Measurements from ENCODE around the gene FREM1. TPM values are rescaled to one million over a fixed set of nuclear protein-coding genes. Genes with fewer than 3 reads are reported as not detected.

FREM1 gene
- total and polyA plus RNA-seq, 2 donors (not counting 1 experiment from before 2014, with no cell fraction given), result not detected

DNA sequence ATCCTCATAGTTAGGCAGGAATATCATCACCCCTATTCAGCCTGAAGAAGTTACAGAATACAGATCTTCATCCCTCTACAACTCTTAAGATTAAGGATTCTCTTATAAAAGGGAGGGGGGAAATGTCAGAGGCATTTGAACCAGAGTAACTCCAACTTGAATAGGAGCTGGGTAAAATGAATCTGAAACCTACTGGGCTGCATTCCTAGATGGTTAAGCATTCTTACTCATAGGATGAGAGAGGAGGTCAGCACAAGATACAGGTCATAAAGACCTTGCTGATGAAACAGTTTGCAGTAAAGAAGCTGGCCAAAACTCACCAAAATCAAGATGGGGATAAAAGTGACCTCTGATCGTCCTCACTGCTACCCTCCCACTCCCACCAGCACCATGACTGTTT, 14.4 kb downstream of the FREM1 start:
- POLR2A ChIA-PET, result no interaction called here
- no peak overlapping the region for H2AFZ ChIP-seq (ENCODE audit: insufficient read depth, low read depth, low read length, poor library complexity, severe bottlenecking)

DNA sequence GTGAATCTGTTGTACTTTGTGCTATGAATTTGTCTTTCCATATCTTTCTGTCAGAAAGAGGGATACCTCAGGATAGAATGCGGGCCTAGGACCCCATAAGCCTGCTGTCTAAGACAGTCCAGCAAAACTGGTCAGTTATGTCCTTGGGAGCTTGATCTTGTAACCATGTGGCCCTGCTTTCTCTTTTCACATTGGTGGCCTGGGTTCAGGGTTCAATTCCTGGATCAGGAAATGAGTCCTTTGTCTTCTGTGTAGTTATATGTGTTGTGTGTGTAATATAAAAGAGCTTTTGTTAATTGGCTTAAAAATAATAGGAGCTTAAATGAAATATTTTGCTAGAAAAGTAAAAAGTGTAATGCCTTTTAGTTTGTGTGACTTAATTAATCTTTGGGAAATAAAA, 16.9 kb downstream of the FREM1 start:
- H3K27me3 Mint-ChIP-seq, result peaks cover 7% of the 10 kb centered on the region
- Histone ChIP-seq H3K4me1 (ENCODE audit: control insufficient read depth in 2 of 2, insufficient read depth in 2 of 2, low read length in 2 of 2) (no peaks in the 10 kb centered on the region), H3K79me2 (ENCODE audit: control insufficient read depth, insufficient read depth, low read length) (no peaks in the 10 kb centered on the region), H2AFZ (ENCODE audit: insufficient read depth, low read depth, low read length, poor library complexity, severe bottlenecking) (no peak overlapping the region), H3K27ac (ENCODE audit: low read length in 2 of 2) (no peak overlapping the region), H3K27me3 (replicated peaks in 1 of 4; ENCODE audit: control extremely low read depth in 1 of 4, control insufficient read depth in 3 of 4, insufficient read depth in 4 of 4, low read length in 3 of 4) (no peaks in the 10 kb centered on the region), H4K20me1 (ENCODE audit: control insufficient read depth, insufficient read depth, low read length, poor library complexity, severe bottlenecking) (no peaks in the 10 kb centered on the region), H3K9me3 (ENCODE audit: control extremely low read depth in 1 of 3, control insufficient read depth in 2 of 3, insufficient read depth in 1 of 3, low read length in 2 of 3) (no peaks in the 10 kb centered on the region), H3K9ac (ENCODE audit: low read length) (no peak overlapping the region), H3K4me3 (ENCODE audit: control extremely low read depth in 1 of 5, extremely low read depth in 1 of 5, insufficient read depth in 1 of 5, low read depth in 2 of 5, low read length in 4 of 5) (no peak overlapping the region), H3K4me2 (replicated peaks; ENCODE audit: low read depth, low read length, poor library complexity, severe bottlenecking) (no peak overlapping the region), H3K36me3 (replicated peaks in 1 of 2; ENCODE audit: control extremely low read depth in 1 of 2, control insufficient read depth in 1 of 2, extremely low read depth in 1 of 2, insufficient read depth in 2 of 2, low read length in 1 of 2) (no peaks in the 10 kb centered on the region)
- H3K9me3 Mint-ChIP-seq (ENCODE audit: insufficient read depth), result no peaks in the 10 kb centered on the region
- intact Hi-C loops (cut with micrococcal nuclease), result no loop called here
- H3K27ac Mint-ChIP-seq, result no peak overlapping the region
- TF ChIP-seq, protein P1, sequence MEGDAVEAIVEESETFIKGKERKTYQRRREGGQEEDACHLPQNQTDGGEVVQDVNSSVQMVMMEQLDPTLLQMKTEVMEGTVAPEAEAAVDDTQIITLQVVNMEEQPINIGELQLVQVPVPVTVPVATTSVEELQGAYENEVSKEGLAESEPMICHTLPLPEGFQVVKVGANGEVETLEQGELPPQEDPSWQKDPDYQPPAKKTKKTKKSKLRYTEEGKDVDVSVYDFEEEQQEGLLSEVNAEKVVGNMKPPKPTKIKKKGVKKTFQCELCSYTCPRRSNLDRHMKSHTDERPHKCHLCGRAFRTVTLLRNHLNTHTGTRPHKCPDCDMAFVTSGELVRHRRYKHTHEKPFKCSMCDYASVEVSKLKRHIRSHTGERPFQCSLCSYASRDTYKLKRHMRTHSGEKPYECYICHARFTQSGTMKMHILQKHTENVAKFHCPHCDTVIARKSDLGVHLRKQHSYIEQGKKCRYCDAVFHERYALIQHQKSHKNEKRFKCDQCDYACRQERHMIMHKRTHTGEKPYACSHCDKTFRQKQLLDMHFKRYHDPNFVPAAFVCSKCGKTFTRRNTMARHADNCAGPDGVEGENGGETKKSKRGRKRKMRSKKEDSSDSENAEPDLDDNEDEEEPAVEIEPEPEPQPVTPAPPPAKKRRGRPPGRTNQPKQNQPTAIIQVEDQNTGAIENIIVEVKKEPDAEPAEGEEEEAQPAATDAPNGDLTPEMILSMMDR (IDR thresholded peaks at IDR 0.05), result no peak
- no peak overlapping the region for H3K4me3 Mint-ChIP-seq
- no peaks in the 10 kb centered on the region for H3K4me1 Mint-ChIP-seq
- ATAC-seq (ENCODE audit: low read depth) (no peak), DNase-seq (no peak)
- 94% methylated on average over 1 of the region's 1 CpG for WGBS (ENCODE audit: insufficient coverage)
- CTCF ChIA-PET, result no interaction called here
- POLR2A ChIA-PET, result no interaction called here

More for the DNA sequence above, 14.4 kb downstream of the FREM1 start:
- H4K20me1 ChIP-seq (ENCODE audit: control insufficient read depth, insufficient read depth, low read length, poor library complexity, severe bottlenecking), result no peaks in the 10 kb centered on the region
- Mint-ChIP-seq H3K27me3 (peaks cover 3% of the 10 kb centered on the region), H3K4me3 (no peak overlapping the region), H3K27ac (no peak overlapping the region), H3K9me3 (ENCODE audit: insufficient read depth) (no peaks in the 10 kb centered on the region), H3K4me1 (no peaks in the 10 kb centered on the region)
- H3K27me3 ChIP-seq (replicated peaks in 1 of 4; ENCODE audit: control extremely low read depth in 1 of 4, control insufficient read depth in 3 of 4, insufficient read depth in 4 of 4, low read length in 3 of 4), result no peaks in the 10 kb centered on the region
- intact Hi-C loops (cut with micrococcal nuclease), result no loop called here
- WGBS (ENCODE audit: insufficient coverage), result no CpG with 5 or more reads among the region's 1 CpG
- H3K4me1 ChIP-seq (ENCODE audit: control insufficient read depth in 2 of 2, insufficient read depth in 2 of 2, low read length in 2 of 2), result no peaks in the 10 kb centered on the region
- DNase-seq (no peak), ATAC-seq (ENCODE audit: low read depth) (no peak)
- H3K27ac ChIP-seq (ENCODE audit: low read length in 2 of 2), result no peak overlapping the region
- CTCF ChIA-PET, result no interaction called here
- TF ChIP-seq, protein P1 (IDR thresholded peaks at IDR 0.05), result no peak
- TF ChIP-seq EZH2 (IDR thresholded peaks at IDR 0.05; ENCODE audit: borderline replicate concordance, insufficient read depth, low read depth, low read length, poor library complexity, severe bottlenecking), result no peak
- no peak overlapping the region for H3K9ac ChIP-seq (ENCODE audit: low read length)
- no peaks in the 10 kb centered on the region for H3K36me3 ChIP-seq (replicated peaks in 1 of 2; ENCODE audit: control extremely low read depth in 1 of 2, control insufficient read depth in 1 of 2, extremely low read depth in 1 of 2, insufficient read depth in 2 of 2, low read length in 1 of 2)
- no peak overlapping the region for H3K4me2 ChIP-seq (replicated peaks; ENCODE audit: low read depth, low read length, poor library complexity, severe bottlenecking)
- H3K4me3 ChIP-seq (ENCODE audit: control extremely low read depth in 1 of 5, extremely low read depth in 1 of 5, insufficient read depth in 1 of 5, low read depth in 2 of 5, low read length in 4 of 5), result no peak overlapping the region
- no peaks in the 10 kb centered on the region for H3K9me3 ChIP-seq (ENCODE audit: control extremely low read depth in 1 of 3, control insufficient read depth in 2 of 3, insufficient read depth in 1 of 3, low read length in 2 of 3)
- H3K79me2 ChIP-seq (ENCODE audit: control insufficient read depth, insufficient read depth, low read length), result no peaks in the 10 kb centered on the region
